NCI-H748 (cell line): ENCODE results near the gene MME.
"Not testable (repeated sequence)": the region's sequence is repeated elsewhere in the genome, so short reads cannot be mapped to it uniquely, and the experiment has no call there.

Experiments used
- DNase-seq: peaks from one replicate; lab custom pipeline; 2025; ENCODE audit not compliant: unreplicated experiment; lab: John Stamatoyannopoulos, UW

The MME gene

GRCh38 chr3:155190691-155191090, 110.6 kb downstream of the MME start:
- no peak for DNase-seq

GRCh38 chr3:155192957-155193746, 113.0 kb downstream of the MME start:
- DNase-seq: no peak

- no peak for DNase-seq
Measured at GRCh38 chr3:155193868-155194267, 113.7 kb downstream of the MME start.

DNA sequence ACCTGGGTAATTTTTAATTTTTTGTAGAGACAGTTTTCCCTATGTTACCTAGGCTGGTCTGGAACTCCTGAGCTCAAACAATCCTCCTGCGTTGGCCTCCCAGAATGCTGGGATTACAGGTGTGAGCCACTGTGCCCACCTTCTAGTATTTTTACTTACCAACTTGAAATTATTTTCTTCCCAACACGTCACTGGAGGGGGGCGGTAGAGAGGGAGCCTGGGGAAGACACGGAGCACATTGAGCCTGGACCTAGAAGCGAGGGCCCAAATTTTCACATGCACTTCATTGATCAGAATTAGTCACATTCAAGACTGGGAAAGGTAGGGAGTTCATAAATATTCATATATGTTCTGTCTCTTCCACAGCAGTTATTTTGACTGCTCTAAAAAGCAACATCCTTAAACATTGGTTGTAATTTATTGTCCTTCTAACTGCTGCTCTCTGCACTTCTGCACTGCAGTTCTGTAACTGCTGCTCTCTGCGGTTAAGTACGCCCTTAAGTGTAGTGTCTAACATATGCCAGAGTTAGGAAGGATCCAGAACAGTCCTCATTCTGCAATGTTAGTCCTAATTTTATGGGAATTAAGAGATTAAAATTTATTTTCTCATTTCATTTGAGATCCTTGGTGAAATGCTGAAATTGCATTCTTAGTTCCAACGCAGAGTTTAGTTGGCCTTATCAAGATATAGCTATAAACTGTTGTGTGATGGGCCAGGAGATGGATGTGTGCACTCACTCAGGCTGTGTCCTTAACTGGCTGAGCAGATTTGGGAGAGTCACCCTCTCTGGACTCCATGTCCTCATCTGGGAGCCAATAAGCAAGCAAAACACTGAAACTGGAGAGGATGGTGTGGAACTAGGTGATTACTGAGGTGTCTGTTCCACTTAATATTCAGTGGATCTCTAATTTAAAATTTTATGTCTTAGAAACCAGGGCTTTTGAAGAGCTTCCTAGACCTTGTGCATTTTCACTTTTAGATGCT, 115.1 kb downstream of the MME start:
- DNase-seq: no peak

DNA sequence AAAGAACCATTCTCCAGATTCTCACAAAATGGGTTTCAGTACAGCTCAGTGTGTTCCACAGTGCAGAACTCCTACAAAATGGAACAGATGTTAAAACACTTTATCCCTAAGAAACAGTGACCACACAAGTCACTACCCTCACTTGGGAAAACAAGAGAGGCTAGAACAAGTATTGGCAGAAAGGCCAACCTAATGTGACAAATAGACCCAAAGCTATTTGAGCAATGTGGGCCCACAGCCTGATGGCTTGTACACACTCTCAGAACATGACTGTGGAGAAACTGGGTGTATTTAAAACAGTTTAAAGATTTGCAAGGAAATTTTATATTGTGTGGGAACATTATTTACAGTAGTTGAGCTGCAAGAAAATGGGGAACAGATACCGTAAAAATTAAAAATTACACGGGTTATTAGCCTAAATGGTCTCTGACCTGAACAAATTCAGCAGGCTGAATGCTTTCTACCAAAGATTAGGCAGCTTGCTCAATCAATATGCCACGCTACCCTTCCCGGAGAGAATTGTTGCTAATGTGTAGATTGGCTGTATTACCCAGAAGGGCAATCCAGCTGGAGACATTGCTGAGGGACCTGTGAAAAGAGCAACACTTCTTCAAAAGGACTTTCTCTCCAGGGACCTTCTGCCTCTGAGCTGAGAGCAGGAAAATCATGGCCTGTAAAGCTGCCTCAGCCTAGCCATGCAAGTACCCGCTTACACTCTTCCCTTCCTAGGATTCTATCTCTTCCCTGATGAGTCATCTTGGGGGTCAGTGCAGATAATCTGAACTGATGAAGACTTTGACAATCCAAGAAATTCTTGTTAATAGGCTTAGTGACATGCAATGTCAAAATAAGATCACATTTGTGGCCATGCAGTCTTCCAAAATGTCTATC, 116.3 kb downstream of the MME start:
- no peak for DNase-seq

- no peak for DNase-seq
Measured at GRCh38 chr3:155197786-155198185, 117.7 kb downstream of the MME start.

GRCh38 chr3:155202626-155203025, 122.5 kb downstream of the MME start:
- DNase-seq: no peak

GRCh38 chr3:155204851-155205250, 124.7 kb downstream of the MME start:
- no peak for DNase-seq

DNA sequence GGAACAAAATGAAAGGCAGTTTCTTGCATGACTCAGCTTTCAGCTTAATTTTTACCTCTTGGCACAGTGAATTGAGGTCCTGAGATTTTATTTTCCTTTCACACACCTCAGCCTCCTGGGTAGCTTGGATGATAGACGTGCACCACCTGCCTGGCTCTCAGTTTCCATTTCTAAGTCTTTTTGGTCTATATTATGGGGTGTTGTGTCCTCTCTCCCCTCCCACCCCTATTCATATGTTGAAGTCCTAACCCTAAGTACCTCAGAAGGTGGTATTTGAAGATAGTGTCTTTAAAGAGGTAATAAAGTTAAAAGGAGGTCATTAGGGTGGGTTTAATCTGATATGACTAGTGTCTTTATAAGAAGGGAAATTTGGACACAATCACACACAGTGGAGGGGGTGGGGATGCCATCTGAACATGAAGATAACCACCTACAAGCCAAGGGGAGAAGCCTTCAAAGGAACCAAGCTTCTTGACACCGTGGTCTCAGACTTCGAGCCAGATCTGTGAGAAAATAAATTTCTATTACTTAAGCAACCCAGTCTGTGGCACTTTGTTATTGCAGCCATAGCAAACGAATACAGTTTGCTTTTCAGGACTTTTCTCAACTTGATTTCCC, 128.2 kb downstream of the MME start:
- DNase-seq: no peak

GRCh38 chr3:155210736-155211135, 130.6 kb downstream of the MME start:
- DNase-seq: no peak

GRCh38 chr3:155211266-155211665, 131.1 kb downstream of the MME start:
- DNase-seq: no peak

GRCh38 chr3:155211940-155212339, 131.8 kb downstream of the MME start:
- DNase-seq: no peak

DNA sequence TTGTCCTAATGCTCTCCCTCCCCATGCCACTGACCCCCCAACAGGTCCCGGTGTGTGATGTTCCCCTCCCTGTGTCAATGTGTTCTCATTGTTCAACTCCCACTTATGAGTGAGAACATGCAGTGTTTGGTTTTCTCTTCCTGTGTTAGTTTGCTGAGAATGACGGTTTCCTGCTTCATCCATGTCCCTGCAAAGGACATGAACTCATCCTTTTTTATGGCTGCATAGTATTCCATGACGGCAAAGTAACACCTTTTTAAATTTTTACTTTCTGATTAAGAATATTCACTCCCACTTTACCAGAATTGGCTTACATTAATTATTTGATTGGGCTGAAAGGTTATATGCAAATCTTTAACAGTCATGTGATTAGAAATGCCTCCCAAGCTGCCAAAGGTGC, 135.9 kb downstream of the MME start:
- not testable (repeated sequence) for DNase-seq

DNA sequence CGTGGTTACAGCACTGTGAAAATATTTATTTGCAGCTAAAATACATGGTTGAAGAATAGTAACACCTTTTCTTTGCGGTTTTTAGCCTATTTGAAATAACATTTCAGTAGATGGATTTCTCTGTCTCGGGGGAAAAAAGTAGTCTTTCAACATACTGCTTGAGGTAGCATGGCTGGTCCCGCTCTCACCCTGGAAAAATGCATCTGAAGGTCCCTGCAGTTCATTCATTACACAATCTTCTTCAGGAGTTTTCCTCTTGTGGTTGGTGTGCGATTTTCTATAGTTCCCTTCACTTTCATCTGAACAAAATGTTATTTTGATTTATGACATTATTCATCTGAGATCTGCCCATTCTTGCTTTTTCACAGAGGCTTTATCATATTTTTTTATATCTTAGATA, 137.5 kb downstream of the MME start:
- no peak for DNase-seq

DNA sequence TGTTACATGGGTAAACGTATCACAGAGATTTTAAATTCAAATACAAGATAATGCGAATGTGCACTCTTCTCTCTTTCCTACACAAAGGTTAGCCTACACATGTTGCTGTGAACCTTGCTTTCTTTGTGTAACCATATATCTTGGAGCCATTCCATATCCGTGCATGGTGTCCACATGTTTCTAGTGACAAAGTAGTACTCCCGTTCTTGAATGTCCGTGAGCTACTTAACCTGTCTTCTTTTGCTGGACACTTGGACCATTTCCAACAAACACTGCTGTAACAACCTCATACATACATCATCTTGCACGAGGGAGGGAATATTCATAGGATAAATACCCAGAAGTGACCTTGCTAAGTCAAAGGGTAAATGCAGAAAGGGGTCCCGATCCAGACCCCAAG, 138.3 kb downstream of the MME start:
- DNase-seq: no peak

GRCh38 chr3:155219106-155219505, 139.0 kb downstream of the MME start:
- DNase-seq: no peak

- no peak for DNase-seq
Measured at GRCh38 chr3:155225417-155225816, 145.3 kb downstream of the MME start.

DNA sequence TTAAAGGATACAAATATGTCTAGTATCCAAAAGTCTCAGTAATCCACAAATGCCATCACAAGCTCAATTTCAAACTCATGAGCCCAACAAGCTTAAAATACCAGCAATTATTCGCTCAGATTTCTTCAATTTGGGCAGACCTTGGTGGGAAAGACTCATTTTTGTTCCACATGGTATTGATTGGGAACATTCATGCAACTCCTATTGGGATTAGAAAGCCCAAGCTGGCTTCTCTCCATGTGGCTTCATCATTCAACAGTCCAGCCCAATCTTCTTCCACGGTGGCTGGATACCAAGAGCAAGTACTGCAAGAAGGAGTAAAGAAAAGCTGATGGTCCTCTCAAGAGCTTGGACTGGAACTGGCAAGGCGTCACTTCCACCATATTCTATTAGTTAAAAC, 147.0 kb downstream of the MME start:
- DNase-seq: no peak

DNA sequence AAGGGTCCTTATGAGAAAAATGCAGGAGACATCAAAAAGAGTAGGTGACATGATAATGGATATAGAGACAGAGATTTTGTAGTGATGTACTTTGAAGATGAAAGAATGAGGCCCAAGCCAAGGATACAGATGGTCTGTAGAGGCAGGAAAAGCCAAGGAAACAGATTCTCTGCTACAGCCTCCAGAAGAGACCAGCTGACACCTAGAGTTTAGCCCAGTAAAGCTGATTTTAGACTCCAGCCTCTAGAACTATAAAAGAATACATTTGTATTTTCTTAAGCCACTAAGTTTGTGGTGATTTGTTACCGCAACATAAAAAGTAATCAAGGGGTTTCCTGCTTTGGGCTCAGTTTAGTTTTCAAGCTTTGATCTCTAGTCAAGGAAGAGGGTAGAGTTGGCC, 148.6 kb downstream of the MME start:
- DNase-seq: no peak

- no peak for DNase-seq
Measured at GRCh38 chr3:155229086-155229485, 149.0 kb downstream of the MME start.

DNA sequence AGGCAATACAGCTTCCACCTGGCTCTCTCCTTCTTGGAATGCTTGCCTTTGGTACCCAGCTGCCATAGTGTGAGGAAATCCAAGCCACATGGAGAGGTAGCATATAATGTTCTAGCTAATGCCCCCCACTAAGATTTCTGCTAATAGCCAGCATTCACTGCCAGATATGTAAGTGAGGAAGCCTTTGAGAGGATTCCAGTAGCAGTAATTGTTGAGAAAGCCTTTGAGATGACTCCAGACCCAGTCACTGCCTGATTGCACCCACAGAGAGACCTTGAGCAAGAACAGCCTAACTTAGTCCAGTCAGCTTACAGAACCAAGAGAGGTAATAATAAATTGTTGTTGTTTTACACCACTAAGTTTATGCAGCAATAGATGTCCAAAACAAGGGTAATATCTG, 150.3 kb downstream of the MME start:
- DNase-seq: no peak
